DMS 273 treated with DMSO at 0.1 percent for 48 hours (cell line): ENCODE data around the gene MYL10.
"Not testable (repeated sequence)": the region's sequence is repeated elsewhere in the genome, so short reads cannot be mapped to it uniquely, and the experiment has no call there.

ENCODE experiments used
- DNase-seq: peaks from one replicate; lab custom pipeline; 2025; lab: John Stamatoyannopoulos, UW

Gene MYL10

DNA sequence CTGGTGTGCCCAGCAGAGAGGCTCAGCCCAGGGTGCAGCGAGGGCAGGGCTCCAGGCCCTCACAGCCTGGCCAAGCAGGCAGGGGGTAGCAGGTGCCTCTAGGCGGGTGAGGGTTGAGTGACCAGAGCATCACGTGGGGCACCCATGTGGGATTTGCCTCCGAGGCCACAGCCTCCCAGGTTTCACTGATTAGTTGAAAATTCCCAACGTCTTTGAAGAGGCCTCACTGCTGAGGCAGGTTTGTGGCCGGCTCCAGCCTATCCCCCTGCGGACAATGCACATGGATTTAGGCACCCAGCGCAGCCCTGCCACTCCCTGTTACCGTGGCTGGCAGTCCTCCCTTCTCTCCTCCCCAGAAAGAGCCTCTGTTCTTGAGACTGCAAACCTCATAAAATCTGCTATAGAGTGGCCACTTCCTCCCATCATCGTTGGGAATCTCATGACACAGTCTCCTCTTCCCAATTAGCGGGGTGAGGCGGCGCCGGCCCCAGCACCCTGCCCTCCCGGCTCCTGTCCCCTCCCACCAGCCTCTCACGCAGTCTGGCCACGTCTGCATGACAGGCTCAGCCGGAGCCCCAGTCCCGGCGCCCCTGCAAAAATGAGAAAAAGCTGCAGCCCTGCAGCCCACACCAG is 10.8 kb downstream of the MYL10 start:
- no peak for DNase-seq

DNA sequence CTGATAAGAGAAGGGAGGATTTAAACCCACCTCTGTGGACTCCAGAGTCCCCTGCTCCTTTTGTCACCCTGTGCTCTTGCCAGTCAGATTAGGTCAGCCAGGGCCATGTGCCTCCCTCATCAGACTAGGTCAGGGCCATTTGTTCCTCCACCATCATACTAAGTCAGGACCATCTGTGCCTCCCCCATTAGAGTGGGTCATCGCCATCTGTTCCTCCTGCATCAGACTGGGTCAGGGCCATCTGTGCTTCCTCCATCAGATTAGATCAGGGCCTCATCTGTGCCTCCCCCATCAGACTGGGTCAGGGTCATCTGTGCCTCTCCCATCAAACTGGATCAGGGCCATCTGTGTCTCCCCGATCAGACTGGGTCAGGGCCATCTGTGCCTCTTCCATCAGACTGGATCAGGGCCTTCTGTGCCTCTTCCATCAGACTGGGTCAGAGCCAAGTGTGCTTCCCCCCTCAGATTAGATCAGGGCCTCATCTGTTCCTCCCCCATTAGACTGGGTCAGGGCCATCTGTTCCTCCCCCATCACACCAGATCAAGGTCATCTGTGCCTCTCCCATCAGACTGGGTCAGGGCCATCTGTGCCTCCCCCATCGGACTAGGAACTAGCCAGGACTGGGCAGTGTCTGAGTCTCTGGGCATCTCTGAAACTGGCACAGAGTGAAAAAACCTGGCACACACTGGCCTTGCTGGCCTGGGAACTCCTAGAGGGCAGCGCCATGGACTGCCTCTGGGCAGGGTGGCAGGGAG is 11.5 kb downstream of the MYL10 start:
- no peak for DNase-seq

DNA sequence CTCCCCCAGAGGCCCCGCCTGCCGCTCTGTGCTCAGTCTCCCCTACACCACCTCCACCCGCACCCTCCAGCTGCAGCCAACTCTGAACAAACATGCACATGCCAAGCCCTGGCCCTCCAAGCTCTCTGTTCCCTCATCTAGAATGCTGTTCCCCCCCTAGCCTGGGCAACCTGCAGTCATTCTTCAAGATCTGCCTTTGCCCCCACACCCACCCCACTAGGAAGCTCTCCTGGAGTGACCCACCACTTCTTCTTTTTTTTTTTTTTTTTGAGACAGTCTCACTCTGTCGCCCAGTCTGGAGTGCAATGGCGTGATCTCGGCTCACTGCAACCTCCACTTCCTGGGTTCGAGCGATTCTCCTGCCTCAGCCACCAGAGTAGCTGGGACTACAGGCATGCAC is 13.7 kb downstream of the MYL10 start:
- no peak for DNase-seq

DNA sequence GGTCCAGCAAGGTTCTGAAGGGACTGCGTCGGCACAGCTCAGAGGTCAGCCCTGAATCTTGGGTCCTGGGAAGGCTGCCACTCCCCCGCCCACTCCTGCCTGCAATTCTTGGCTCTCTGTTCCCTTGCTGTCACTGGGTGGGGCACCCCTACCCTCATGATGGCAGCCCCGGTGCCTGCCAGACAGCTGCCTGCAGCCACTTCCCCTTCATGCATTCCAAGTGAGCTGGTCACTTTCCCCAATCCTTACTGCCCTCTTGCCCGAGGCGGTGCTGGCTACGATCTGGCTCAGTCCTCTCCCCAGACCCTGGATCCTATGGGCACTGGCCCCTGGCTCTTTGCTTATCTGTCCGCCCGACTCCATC is 14.2 kb downstream of the MYL10 start:
- no peak for DNase-seq

DNA sequence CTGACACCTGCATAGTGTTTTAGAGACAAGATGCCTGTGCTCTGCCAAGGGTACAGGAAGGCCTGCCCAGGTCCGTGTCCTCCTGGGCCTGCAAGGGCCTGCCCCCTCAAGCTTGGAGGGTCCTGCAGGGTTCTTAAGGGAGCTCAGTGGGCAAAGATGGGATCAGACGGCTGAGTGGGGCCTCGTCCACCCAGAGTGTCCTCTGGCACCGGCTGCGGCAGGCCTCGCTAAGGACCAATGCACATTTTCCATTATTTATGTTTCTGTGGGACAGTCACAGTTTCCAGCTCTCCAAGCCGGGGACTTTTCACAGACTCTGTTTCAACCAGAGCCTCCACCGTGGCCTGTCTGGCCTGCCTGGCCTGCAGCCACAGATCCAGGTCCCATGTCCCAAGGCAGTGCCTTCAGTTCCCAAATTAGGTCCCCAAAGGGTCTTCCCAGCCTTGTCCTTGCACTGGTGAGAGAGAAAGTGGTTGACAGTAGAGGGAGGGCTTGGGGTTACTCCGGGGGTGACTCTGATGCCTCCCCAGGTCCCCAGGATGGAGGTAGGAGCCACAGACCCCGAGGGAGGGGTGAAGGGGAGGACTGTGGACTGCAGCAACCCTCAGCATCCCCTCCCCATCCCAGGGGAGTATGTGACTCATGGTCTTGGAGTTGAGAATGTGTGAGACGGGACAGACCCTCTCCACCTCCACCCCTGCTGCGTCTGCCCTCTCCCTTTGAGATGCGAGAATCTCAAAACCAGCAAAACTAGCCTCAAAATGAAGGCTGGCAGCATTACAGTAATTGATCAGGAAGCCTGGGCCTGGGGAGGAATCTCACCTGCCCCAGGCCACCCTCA is 14.8 kb downstream of the MYL10 start:
- no peak for DNase-seq

DNA sequence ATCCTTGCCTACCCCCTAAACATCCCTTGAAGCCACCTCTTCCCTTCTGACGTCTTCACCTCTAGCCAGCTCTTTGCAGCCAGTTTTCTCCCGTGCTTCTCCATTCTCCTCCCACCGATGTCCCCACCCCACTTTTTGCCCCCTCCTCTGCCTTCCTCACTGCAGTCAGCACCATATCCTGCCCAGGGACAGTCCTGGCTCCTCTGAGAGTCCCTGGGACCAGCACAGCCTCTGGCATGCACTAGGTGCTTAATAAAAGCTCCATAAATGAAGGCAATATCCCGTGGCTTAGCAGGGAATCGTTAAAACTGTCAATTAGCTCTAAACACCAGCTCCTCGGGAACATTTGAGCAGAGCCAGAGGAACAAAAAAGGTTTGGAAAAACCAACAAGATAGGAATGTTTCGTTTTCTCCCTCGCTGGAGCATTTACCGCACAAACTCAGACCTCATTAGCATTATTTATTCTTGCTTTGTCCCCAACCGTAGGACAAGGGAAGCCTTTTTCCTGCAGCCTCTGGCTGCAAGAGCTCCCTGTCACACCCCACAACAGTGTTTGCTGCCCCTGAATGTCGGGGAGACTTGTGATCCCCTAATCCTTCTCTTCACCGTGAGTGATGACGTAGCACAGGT is 16.1 kb downstream of the MYL10 start:
- DNase-seq, result no peak

DNA sequence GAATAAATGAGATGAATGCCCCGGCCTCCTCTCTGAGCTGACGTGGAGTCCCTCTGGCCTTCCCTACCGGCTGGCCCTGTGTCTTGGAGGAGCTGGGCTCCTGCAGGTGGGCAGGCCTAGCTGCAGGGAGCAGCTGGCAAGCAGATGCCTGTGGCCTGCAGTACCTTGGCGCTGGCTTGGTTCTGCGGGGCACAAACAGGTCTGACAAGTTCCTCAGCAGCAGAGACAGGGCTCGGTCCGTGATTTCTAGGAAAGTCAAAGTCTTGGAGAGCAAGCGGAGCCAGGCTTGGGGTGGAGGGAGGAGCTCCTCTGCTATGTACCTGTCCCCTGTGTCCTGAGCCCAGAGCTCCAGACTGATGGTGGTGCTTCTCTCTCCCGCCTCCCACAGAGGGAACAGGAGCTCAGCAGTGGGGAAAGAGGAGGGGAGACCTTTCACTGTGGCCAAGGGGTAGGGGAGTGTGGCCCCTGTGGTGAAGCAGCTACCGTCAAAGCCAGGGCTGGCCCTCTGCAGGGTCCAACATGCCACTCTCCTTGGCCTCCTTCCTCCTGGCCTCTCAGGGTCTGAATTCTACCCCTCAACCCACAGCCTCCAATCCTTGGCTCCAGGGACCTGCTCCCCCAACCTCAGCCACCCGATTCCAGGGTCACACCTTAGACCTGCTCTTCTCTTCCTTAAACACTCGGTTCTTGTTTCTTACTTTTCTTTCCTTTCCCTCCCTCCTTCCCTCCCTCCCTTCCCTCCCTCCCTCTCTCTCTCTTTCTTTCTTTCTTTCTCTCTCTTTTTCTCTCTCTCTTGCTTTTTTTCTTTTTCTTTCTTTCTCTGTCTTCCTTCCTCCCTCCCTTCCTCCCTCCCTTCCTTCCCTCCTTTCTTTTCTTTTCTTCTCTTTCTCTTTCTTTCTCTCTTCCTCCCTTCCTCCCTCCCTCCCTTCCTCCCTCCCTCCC is 20.1 kb downstream of the MYL10 start:
- no peak for DNase-seq

DNA sequence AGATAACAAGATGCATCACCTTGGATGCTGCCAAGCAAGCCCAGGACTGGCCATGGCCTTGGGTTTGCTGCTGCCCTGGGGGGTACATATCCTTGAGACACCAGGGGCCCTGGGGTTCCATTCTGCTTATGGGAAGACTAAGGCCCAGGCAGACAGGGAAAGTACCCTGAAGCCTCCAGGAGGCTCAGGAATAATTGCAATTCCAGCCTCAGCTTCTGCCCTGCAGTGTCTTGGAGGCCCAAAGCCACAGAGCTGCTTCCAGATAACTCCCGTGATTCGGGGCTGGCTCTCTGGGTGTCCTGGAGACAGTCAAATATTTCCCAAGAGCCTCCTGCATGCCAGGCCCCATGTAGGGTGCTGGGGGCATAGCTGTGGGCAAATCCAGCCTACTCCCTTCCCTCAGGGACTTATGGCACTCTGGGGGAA is 22.6 kb downstream of the MYL10 start:
- DNase-seq, result no peak

DNA sequence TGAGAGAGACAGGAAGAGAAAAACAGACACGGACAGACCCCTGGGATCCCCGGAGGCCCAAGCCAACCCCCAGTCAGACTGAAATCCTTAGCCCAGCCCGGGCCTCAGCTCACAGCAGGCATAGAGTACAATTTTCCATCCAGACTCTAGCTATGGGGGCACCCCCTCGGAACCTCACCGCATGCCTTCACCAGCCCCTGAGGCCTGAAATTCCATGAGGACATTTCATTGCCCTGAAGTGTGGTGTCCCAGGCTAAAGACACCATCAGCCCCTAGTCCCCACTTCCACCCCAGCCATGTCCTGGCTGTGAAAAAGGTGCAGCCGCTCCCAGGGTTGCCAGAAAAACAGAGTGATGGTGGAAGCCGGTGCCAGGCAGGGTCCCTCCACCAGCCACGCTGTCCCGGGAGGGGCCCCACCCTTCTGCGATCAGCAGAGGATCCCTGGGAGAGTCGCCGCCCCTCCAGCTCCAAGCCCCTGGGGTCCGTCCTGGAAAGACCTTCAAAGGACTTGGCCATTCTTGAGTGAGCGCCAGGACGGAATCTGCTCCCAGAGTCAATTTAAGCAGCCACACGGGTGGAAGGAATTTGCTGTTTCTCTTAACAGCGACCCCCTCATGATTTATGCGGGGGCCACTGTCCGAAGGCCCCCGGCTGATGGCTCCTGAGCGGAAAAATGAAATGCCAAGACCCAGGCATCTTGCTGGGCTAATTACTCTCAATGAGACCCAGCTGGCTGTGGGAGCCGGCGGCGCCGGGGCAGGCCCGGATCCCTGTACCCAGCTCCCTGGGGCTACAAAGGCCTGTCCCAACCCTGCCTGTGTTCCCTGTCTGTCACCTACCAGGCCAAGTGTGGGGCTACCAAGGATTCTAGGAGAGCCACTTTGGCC is 23.2 kb downstream of the MYL10 start:
- DNase-seq, result no peak

DNA sequence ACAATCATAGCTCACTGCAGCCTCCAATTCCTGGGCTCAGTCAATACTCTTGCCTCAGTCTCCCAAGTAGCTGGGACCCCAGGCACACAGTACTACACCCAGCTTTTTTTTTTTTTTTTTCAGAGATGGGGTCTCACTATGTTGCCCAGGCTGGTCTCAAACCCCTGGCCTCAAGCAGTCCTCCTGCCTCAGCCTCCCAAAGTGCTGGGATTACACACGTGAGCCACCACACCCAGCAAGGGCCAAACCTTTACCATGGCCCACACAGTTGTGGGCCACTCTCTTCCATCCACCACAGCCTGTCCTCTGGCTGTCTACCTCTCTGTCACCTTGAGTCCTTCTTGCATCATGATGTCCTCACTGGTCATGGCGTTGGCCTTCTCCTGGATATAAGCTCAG is 24.2 kb downstream of the MYL10 start:
- not testable (repeated sequence) for DNase-seq

DNA sequence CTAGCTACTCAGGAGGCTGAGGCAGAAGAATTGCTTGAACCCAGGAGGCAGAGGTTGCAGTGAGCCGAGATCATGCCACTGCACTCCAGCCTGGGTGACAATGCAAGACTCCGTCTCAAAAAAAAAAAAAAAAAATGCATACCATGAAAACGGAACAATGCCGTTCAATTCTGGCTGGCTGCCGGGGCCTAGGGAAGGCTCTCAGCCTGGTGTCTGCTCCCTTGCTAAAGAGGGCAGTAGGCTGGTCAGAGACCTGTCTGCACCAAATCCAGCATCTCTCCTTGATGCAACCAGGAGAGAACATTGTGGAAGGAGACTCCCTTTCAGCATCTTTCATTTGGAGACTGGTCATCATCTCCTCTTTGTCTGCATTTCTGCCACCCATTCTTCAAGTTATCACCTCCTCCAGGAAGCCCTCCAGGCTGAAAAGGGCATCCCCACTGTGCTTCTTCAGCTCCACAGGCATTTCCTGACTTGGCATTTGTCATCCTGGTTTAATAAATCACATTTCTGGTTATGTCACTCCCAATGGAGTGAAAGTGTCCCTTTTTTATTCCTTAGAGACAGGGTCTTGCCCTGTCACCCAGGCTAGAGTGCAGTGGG is 24.7 kb downstream of the MYL10 start:
- DNase-seq, result no peak

DNA sequence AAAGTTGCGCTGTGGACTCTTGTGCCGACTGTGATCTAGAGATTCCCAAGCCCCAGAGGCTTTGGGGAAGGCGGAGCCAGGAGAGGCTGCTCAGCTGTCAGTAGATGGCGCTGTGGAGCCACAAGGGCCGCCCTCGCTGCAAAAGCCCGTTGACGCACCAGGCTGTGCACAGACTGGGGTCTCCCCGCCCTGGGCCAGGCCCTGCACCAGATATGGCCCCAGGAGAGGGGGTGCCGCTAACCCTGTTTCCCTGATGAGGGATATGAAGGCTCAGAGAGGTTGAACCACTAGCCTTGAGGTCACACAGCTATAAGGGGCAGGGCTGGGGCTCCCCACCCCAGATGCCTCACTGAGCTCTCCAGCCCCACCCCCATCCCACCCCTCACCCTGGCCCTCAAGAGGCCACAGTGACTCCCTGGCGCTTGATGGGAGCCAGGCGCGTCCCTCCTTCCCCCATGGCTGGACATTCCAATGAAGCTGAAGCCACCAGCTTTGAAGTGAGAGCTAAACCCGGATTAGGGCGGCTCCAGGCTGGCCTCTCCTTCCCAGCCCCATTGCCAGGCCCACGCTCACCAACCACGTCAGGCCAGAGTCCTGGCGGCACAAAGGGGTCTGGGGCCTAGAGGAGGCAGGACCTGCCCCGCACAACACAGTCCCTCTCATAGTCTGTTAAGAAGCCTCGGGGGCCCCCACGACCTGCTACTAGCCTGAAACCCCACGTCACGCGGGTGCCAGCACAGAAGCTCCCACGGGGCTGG is 26.4 kb downstream of the MYL10 start:
- peak; percentile 27 for DNase-seq

DNA sequence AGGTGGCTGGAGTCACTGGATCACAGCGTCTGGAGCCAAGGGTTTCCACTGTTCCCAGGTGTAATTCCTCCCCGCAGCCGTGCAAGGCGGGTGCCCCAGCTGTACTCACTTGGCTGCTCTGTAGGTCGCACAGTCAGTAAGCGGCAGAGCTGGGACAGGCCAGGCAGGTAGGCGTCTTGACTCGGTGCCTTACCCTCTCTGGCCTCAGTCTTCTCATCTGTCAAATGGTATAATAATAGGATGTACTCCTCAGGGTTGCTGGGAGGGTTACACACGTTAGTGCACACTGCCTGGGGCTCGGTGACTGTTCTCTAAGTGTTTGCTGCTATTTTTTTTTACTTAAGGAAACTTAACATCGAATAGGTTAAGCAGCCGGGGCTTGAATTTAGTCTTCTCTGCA is 27.0 kb downstream of the MYL10 start:
- no peak for DNase-seq

DNA sequence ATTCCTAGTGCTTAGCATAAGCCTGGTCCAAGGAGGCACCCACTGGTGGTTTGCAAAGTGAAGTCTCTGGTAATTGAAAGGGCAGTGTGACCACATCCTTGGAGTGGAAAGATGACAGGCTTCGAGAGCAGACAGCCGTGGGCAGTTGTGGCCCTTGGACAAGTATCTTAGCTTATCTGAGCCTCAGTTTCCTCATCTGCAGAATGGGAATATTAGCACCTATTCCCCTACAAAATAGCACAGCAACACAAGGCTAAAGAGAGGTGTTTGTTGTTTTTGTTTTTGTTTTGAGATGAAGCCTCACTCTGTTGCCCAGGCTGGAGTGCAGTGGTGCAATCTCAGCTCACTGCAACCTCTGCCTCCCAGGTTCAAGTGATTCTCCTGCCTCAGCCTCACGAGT is 29.3 kb downstream of the MYL10 start:
- DNase-seq, result no peak

DNA sequence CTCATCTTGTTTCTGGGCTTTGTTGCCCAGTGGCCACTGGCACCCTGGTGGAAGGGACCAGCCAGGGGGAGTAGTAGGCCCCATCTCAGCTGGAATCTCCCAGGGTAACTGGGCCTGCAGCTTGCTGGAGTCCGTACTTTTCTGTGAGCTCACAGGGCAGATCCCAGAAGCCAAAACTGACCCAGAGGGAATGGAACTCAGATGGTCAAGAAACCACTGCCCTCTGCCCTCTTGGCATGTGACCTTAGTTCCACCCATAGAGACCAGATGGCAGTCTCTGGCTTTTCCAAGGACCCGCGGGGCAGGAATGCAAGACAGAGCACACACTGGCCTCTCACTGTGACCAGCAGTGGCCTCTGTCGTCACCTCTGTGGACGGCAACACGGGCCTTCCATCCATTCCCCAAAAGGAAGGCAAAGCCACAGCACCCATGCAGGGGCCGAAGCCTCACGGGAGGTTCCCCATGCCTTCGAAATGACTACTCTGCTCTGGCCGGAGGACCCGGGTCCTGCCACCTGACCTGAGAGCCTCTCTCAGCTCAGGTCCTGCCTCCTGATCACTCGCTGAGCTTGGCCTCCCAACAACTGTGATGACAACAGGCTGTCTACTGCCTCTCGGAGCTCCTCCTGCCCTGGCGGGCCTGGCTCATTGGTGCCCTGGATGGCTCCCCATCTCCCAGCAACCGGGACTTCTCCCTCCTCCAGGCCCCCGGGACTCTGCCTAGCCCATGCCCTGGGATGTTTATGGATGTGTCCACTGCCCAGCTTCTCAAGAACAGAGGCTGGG is 29.9 kb downstream of the MYL10 start:
- DNase-seq, result no peak

DNA sequence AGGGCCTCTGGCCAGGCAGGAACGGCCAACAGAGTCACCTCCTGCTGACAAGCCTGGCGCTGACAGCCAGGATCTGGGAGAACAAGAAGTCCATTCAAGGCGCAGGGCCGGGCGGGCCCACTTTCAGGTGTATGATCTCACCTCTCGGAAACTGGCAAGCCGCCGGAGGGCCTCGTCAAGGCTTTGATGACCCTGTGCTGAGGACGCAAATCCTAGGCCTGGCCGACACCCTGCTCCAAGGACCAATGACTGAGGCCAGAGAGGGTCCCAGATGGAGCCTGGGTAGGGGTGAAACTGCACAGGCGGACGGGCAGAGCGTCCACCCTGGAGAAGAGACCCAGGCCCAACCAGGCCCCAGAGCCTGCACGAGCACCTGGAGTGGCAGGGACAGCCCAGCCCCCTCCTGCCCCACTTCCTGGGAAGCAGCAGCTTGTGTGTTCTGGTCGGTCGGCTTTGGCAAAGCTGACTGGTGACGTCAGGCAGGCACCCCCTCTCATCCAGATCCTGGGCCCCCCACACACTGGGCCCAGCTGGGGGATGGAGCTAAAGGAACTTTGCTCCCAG is 30.6 kb downstream of the MYL10 start:
- DNase-seq, result no peak

DNA sequence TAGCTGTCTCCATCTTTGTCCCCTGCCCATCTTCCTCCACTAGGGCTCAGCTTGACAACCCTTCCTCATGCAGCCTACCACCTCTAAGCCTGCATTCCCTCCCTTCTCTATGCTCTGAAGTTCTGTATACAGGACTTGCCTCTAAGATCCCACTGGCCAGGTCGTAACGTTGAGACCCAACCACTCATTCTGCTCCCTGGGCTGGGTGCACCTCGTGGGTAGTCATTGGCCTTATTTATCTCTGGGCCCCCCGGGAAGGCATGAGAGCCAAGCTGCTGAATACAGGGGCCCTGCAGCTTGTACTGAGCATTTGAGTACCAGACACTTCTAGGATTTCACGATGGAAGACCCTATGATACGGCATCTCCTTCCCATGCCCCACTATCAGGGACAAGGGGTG is 31.2 kb downstream of the MYL10 start:
- no peak for DNase-seq

DNA sequence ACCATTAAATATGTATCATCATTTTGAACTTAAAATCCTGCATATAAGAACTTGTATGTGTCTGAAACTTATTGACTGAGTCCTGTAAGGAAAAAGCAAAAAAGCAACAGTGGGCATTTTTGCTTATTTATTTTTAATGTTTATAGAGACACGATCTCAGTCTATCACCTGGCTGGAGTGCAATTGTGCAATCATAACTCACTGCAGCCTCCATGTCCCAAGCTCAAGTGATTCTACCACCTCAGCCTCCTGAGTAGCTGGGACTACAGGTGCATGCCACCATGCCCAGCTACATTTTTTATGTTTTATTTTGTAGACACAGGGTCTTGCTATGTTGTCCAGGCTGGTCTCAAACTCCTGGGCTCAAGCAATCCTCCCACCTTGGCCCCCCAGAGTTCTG is 32.2 kb downstream of the MYL10 start:
- DNase-seq, result no peak
